RWPE1 (cell line): ENCODE data around the gene PLCD1.

ENCODE experiments used
- CTCF ChIA-PET: fragments of 350-600 bp; sonication (Branson Sonifier 250); formaldehyde crosslinking; extraction: SDS; loops from one replicate; lab custom pipeline; 2021; lab: Yijun Ruan, JAX
- POLR2A ChIA-PET: fragments of 400-600 bp; formaldehyde crosslinking; extraction: SDS; loops from one replicate; lab custom pipeline; 2020; ENCODE audit warnings: antibody characterized with exemption; ENCODE audit not compliant: low non-redundant PET; lab: Yijun Ruan, JAX
- DNase-seq: peaks from one replicate; pipeline ENCODE4 v3.0.0; 2012; ENCODE audit warnings: low spot score
- H3K27ac ChIP-seq: fragments of 450-650 bp; 2 replicates; pipeline ENCODE4 v1.5.1; 2017
- TF ChIP-seq, protein P1 (sequence below): fragments of 450-650 bp; conservative IDR thresholded peaks from 2 replicates; pipeline ENCODE4 v1.5.1; 2017; ENCODE audit warnings: low read depth, mild to moderate bottlenecking

Gene PLCD1

DNA sequence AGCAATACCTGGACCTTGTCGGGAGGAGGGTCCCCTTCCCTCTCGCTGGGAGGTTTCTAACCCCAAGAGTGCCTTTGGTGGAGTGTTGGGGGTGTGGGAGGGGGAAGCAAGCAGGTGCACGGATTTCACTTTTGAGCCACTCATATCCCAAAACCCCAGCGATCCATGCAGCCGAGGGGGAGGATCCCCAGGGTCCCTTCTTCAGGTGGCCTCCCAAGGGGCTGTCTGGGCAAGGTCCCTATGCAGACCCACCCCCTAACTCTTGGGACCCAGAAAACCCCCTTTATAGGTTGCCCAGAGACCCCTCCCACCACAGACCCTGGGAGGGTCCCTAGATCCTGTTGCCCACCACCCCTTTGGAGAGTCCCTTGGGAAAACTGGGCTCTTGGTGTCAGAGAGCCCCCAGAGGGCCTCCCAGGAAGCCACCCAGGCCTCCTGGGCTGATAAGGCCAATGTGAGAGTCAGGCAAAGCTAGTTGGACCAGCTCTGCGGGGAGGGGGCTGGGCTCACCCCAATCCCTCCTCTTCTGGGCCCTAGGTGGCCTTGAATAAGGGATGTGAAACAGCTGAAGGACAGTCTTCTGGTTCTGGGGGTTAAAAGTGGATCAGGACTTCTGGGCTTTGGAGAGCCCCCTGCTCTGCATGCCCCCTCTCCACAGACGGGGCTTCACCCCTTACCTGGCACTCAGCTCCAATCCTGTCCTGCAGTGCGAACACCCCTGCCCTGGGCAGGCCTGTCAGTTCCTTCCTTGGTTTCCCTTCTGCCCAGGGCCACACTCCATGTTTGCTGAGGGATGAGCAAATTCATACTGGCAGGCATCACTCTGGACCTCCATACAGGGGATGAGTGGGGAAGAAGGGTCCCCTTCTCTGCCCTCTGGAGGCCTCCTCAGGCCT is 932 bp upstream of the PLCD1 start:
- DNase-seq = no peak
- peak overlapping the region; percentile 99 for H3K27ac ChIP-seq
- TF ChIP-seq, protein P1, sequence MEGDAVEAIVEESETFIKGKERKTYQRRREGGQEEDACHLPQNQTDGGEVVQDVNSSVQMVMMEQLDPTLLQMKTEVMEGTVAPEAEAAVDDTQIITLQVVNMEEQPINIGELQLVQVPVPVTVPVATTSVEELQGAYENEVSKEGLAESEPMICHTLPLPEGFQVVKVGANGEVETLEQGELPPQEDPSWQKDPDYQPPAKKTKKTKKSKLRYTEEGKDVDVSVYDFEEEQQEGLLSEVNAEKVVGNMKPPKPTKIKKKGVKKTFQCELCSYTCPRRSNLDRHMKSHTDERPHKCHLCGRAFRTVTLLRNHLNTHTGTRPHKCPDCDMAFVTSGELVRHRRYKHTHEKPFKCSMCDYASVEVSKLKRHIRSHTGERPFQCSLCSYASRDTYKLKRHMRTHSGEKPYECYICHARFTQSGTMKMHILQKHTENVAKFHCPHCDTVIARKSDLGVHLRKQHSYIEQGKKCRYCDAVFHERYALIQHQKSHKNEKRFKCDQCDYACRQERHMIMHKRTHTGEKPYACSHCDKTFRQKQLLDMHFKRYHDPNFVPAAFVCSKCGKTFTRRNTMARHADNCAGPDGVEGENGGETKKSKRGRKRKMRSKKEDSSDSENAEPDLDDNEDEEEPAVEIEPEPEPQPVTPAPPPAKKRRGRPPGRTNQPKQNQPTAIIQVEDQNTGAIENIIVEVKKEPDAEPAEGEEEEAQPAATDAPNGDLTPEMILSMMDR = no peak
- ChIA-PET POLR2A (interaction anchor here (0.6 kb wide), 1 partner anchor 135 kb away, joined by 3 read pairs; the partner anchor contains the start of gene OXSR1), CTCF (interaction anchor here (0.6 to 0.7 kb wide), 2 partner anchors 32 to 112 kb away, joined by 3 read pairs; no protein-coding TSS in a partner anchor)

DNA sequence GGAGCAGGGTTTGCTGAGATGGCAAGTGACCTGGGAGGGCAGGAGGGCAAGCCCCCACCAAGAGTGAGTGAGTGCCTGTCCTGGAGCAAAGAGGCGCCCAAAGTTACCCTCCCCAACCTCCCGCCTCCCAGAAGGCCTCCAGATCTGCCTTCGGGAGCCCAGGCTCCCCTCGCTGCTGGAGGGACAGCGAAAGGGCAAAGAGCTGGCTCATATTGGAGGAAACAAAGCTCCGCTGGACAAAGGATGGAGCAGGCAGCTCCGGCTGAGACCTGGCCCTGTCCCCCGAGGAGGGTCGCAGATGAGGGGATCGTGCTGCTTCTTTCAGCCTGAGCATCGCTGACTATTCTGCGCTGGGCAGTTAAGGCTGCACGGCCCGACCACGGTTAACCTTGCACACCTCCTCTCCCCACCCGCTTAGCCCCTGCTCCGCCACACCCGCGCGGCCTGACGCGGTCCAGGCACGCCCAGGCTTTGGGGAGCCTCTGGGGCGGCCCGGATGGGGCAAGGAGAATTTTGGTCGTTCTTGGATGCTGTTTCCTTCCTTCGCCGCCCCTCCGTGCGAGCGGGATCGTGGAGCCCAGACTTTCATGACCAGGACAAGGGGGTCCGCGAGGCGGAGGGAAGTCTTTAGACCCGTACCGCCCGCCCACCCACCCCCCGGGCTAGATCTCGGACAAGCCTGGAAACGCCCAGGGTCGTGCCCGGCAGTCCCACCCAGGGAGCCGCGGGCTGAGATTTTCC is 651 bp downstream of the PLCD1 start:
- peak overlapping the region; percentile 99 for H3K27ac ChIP-seq
- TF ChIP-seq, protein P1 = no peak
- ChIA-PET POLR2A (interaction anchor here (0.6 kb wide), 1 partner anchor 130 kb away, joined by 3 read pairs; no protein-coding TSS in a partner anchor), CTCF (no interaction called here)
- DNase-seq = no peak

DNA sequence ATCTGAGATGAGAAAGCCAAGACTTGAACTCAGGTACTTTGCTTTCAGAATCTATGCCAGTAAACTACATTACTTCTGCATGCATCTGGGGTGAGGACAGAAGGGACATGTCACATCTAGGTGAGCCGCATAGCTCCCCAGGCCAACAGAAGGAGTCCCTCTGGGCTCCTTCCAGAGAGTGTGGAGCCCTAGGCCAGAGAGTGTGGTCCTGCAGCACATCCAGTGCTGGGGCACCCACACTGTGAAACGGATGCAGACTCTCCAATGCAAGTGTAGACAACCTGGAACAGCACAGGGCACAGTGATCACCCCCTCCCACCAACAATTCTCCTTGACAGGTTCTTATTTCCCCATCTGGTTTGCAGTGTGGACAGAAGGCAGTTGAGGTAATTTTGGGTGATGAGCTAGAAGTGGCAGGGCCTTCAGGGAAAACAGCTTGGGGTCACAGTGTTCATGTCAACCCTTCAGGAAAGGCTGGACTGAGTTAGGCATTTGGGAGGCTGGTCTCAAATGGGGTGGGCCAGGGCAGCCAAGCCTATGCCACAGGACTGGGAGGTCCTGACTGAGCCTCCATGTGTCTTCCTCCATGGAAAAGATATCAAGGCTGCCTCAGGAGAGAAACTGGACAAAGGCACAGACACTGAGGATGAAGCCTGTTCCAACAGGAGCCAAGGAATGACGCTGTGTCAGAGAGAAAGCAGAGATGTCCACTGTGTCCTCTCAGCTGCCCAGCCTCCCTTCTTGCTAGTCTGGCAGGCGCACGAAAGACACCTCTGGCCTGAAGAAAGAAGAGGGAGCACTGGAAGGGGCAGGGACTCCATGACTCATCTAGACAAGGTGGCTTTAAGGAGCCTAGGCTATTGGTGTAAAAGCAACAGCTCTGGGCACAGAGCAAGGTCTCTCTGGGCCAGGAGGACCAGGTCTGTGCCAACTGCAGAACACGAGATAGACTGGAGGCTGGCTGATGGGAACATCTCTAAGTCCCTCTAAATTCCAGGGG is 1.7 kb downstream of the PLCD1 start:
- TF ChIP-seq, protein P1 = no peak
- no peak for DNase-seq
- peak overlapping the region; percentile 99 for H3K27ac ChIP-seq
- POLR2A ChIA-PET = no interaction called here
- CTCF ChIA-PET = no interaction called here

GRCh38 chr3:38026856-38027255 is 2.6 kb downstream of the PLCD1 start:
- CTCF ChIA-PET = no interaction called here

GRCh38 chr3:38022896-38023709 is 6.3 kb downstream of the PLCD1 start:
- no peak for DNase-seq
- peak overlapping the region; percentile 86 for H3K27ac ChIP-seq
- ChIA-PET CTCF (no interaction called here), POLR2A (no interaction called here)
- TF ChIP-seq, protein P1 = no peak

More at GRCh38 chr3:38026856-38027255, 2.6 kb downstream of the PLCD1 start:
- H3K27ac ChIP-seq = peak overlapping the region; percentile 86
- TF ChIP-seq, protein P1 = no peak
- DNase-seq = no peak
- POLR2A ChIA-PET = no interaction called here
